HG03571 (cell line): Measurements from ENCODE around the gene NEDD9.

Experiments used
- ATAC-seq: cut with Tn5 transposase; IDR thresholded peaks from one replicate; pipeline ENCODE4 v1.9.1; 2021; ENCODE audit not compliant: unreplicated experiment

Gene NEDD9

DNA sequence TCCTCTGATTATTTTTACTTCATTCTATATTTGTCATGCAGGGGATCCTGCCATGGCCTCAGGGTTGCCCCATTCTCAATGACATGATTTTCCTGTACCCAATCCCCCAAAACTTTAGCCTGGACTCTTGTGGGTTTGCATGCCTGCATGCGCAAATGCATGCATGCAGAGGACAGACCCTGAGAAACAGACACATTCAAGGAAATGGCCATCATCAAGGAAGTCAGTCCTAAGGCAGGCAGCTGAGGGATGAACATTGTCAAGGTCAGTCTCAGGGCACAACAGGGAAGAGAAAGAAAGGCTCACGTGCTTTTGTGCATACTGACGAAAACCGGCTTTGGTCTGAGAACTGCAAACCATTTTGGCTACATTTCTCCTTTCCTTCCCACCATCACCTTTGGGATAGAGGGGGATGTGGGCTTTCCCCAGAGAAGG lies 13.1 kb downstream of the NEDD9 start:
- ATAC-seq: no peak

DNA sequence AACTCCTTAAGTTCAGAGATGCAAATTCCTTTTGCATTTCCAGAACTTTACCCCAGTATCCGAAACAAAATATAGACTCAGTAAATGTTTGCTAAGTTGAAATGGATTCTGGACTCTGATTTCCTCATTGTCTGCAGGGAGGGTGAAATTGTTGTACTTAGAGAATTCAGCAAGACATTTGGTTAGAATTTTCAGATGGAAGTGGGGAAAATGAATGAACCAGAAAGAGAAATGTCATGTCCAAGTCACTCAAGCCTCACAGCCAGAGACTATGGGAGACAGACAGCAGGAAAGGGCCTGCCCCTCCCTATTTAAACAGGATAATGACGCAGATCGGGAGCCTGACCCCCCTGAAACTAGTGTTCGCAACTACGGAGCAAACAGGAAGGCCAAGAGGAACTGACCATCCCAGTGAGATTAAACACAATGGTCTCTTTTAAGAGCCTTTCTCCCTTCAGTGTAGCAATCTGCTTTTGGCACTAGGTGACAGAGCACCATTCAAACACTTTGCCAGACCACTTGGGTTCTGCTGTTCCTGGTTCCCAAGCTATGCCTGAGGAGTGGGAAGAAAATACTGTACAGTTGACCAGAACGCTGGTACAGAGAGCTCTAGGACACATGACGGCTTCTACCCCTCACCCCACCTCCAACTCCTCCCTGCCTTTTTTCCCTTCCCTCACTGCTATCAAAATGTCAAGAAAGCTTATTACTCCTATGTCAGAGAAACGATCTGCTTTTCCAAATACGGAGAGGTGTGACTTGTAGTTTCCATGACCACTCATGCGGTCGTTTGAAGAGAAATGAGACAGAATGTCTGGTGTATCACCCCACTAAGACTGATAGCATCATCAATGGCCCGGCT lies 13.7 kb downstream of the NEDD9 start:
- no peak for ATAC-seq

DNA sequence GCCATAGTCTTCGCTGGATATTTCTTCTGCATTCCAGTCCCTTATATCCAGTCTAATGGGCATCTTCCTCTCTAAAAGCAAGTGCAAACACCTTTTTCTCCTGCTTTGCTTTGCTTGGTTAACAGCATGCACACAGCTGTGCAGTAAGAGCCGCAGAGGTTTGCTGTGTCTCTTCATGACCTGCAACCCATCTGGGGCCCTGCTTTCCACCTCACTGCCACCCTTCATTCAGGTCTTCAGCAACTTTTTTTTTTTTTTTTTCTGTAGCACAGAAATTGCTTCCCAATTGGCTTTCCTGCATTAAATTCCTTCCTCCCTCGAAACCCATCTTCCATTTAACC lies 14.4 kb downstream of the NEDD9 start:
- no peak for ATAC-seq

DNA sequence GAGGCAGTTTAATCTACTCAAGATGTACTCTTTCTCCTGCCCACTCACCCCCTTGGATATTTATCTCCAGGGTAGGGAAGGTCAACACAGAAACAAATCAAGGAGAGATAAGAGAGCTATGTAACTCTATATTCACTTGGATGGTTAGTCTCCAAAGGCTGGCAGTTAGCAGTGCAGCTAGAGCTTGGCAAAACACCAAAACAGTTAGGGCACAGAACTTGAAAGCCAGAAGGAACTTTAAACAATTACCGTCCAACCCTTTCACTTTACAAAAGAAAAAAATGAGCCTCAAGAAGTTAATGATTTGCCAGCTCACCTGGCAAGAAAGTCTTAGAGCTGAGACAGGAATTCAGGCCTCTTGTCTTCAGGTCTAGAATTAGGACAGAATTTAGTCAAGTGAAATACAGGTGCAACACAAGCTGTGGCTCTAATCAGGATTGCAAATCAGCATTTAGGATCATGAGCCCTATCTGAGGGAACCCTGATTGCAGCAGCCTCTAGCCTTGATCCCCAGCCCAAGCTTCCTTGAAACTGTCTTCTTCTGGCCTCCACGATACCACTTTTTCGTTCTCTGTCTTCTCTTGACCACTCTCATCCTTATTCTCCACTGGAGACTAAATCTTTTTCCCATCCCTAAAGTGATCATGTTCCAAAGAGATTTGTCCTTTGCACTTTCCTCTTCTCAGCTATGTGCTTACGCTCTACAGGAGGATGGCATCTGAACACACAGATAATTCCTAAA lies 14.9 kb downstream of the NEDD9 start:
- no peak for ATAC-seq

DNA sequence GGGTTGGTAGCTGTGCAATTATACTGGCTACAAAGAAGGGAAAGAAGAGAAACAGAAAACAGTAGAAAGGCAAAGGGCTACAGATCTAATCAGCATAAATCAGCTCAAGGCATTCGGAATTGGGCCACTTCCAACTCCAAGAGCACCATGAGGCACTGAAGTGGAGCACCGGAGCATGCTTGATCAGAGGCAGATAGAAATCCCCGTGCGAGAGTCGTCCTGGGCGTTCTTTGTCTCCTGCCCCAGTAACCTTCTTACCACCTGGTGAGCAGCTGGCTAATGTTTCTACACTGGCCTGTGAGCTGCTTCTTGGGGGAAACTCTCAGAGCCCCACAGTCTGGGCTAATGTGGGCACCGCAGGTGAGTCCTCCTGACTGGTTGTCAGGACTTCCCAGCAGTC lies 16.7 kb downstream of the NEDD9 start:
- no peak for ATAC-seq

DNA sequence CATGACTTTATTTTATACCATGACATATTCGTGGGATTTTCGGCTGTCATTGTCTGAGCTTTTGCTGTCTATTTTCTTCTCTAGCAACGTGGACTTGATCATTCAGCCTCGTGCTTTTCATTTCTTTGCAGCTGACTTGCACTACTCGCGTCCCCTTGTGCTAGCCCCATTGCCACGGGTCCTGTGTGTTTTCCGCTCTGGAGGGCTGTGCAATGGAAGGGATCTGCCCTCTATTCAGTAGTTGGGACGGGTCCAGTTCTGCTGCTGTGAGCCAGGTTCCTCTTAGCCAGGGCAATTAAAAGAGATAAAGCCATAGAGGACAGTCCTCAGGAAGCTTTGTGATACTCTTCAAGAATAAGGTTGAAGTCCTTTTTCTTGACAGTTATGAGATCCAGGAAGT lies 17.6 kb downstream of the NEDD9 start:
- no peak for ATAC-seq

DNA sequence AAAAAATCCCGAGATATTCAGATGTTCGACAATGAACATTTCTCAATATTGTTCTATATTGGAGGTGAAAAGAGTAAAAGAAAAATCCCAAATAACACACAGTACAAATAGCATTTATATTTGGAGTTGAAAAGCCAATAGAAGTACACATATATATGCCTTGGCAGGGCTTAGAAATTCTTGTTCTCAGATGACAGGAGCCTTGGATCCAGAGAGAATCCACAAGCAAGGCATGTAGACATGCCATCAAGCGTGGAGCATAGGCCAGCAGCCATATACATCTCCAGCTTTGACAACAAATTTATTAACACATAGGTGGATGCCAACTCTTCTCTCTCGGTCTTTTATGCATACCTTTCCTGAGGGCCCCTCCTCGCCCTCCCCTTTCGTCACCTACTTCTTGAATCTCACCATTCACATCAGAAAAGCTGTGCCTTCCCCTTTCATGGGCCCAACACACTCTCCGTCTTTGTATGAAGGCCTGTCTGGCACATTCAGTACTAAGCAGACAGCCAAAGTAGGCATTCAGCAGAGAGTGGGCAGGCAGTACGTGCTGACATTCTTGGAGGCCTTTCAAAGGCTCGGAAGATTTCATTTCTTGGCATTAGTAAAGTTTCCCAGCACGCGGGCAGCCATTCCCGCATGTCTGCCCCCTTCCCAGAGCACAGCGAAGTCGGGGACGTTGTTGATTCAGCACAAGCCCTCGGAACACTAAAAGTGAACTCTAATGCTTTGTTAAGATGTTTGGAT lies 18.2 kb downstream of the NEDD9 start:
- no peak for ATAC-seq

DNA sequence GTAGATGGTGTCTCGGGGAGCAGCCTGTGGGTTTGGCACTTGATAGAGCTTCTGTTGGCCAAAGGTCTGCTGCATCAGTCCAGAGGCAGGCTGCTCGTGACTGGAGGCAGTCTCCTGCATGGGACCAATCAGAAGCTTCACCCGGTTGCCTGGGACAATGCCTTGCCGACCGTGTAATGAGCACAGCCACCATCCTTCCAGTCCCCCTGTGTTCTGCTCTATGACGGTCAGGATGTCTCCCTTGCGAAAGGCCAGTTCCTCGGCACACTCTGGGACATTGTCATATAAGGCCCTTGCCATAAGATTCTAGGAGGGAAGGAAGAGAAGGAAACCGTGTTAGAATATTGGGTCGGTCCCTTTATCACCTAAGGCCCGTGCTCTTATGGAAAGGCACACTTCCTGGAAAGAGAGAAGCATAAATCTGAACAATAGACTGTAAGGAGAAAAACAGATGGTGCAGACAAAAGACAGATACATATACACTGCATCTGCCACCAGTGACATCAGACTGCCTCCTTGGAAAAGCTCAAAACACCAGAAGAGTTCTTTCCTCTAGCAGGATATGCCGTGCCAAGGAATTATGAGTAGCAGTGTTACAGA lies 18.9 kb downstream of the NEDD9 start:
- no peak for ATAC-seq

DNA sequence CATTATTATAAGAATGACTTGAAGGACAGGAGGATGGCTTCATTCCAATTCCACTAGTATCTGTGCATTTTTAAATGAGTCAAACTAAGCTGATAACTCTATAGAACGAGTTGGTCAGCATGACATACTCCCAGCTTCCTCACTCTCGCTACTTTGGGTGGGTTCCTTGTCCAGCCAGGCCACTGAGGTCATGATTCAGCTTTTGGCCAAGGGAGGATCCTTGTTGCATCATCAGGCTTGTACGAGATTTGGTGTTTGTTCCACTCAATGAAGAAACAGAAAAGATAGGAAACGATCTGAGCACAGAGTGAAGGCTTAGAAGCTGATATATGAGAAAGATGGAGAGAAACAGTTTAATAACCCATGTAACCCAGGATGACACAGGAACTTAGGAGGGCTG lies 19.8 kb downstream of the NEDD9 start:
- ATAC-seq: no peak

DNA sequence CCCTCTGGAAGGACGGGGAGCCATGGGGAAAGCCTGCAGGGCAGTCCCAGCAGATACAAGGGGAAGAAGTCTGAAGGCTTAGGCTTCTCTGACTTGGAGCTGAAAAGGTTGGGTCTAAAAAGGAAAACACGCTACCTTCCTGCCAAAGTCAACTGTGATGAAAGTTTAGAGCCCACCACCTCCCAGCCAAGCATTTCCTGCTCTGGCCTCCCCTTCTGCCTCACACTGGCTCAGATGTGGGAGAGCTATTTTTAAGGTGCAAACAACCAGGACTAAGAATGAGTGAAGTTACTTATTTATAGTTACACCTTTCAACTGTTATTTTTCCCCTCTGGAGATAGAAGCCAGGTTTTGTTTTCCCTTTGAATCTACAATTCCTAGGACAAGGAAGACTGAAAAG lies 21.2 kb downstream of the NEDD9 start:
- no peak for ATAC-seq

DNA sequence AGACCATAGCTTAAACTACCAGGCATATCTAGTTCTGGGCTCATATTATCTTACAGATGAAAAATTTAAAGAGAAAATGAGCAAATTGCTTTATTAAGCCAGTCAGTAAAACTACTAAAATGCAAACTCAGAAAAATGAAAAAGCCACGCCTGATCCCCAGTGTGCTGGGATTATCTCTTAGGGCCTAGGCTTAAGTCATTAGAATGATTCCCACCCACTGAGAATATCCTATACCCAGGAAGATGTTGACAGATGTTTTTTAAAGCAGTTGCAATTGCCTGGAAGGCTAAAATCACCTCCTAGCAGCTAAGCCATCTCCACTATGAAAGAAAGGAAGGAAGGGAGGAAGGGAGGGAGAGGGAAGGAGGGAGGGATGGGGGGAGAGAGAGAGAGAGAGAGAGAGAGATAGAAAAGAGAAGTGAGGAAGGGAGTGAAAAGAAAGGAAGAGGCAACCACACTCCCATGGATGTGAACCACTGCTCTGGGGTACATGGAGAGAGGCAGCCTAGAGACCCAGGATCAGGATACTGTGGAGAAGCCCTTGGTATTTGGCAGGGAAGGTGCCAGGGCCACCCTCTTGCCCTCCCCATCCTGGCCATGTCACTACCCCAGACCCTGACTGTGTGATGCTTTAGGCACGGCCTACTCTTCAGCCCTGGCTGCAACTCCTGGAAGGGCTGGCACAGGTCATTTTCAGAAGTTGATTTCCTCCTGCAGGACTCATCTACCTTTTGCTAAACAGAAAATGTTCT lies 21.9 kb downstream of the NEDD9 start:
- ATAC-seq: no peak

DNA sequence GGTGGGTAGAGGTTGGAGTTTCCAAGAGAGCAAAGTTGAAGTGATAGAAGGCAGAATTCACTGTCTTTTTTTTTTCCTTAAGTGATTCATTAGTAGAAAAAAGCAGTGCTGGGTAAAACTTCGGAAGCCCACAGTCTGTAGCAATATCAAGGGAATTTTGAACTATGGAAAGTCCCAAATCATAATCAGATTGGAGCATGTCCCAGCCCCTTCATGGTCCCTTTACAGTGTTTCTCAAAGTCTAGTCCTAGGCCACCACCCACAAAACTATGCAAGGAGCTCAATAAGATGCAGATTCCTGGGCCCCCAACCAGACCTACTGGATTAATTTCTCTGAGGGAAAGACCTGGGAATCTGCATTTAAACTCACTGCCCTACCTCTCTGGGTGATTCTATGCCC lies 22.6 kb downstream of the NEDD9 start:
- no peak for ATAC-seq

DNA sequence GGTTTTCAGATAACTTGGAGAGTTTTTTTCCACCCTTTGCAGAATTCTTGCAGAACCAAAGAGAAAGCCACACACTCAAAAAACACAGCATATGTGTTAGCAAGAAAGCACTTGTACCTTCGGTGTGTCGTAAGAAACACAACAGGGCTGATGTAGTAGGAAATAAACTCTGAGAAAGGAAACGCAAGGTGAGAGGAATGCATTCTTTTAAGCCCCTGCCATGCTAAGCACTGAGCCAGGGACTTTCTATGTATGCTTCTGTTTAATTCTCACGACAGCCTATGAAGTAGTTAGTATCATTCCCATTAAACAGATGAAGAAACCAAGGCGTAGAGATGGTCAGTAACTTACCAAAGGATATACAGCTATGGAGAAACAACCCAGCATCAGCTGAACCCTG lies 23.1 kb downstream of the NEDD9 start:
- no peak for ATAC-seq

DNA sequence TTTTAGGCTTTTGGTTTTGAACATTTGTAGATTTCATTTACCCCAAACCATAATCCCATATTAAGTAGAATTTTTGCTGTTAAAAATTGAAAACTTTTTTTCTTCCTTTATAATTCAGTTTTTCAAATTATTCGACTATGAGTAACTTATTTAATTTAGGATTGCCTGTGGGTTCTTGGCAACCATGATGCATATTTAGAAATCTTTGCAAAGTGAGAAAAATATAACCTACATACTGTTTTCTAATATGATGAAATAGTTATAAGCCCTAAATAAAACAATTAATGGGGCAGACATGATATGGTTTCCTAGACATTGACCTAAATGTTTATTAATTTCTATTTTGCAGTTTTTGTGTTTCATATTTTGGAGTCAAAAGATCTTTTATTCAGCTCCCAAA lies 23.6 kb downstream of the NEDD9 start:
- ATAC-seq: no peak

DNA sequence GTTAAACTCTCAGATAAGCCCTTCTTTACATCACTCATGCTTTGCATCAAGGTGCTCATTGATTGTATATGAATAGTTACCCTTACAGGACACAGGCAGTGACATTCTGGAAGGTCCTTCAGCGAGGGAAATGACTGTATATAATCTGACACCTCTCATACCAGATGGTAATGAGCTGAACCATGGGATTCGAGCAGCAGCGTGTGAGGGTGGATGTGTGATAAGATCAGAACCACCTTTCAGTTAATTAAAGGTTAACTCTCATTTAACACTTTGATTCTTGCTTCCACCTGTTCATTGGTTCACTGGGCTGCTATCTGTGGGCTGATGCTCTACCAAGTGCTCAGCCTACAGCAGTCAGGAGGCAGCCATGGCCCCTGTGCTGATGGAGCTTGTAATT lies 24.2 kb downstream of the NEDD9 start:
- no peak for ATAC-seq

DNA sequence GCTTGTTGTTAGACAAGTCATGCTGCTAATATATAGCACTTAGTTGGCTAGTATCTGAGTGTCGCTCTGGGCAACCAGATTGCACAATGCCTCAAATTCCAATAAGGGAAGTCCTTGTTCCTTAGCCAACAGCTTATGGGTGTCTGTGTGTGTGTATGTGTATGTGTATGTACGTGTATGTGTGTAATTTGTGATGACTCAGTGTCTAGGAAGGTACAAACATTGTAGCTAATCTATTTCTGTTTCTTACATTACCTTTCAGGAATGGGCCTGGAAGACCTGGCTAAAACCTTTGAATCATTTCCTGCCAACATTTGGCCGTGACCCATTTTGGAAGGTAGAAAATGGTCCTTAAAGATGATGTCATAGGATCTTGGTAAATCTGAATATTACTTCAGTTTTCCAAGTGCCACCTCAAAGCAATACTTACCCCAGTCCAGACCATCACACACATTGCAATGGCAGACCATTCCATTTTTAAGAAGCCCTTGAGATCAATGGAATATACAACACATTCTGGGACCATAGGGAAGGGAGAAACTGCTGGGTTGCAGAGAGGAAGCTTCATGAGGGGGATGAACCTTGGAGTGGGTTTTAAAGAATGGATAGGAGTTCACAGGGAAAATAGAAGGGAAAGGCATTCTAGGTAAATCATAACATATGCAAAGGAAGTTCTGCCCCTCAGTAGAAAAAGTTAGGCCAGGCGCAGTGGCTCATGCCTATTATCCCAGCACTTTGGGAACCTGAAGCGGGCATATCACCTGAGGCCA lies 25.1 kb downstream of the NEDD9 start:
- no peak for ATAC-seq

DNA sequence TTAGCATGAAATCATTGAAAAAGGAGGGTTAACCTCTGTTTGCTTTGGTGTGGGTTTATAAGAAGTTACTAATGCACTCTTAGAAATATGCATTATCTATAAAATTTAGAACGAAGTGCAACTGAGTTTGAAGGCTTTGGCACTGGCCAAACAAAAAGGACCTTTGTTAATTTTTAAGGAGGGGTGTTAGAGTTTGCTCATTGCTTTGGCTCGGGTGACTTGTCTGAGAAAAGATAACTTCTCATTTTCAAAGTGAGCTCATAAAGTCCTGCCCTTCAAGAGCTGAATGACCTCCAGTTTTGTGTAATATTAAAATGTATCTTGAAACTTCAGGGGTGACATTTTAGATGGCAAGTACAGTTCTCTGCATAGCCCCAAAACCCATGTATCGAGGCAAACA lies 25.9 kb downstream of the NEDD9 start:
- ATAC-seq: no peak

DNA sequence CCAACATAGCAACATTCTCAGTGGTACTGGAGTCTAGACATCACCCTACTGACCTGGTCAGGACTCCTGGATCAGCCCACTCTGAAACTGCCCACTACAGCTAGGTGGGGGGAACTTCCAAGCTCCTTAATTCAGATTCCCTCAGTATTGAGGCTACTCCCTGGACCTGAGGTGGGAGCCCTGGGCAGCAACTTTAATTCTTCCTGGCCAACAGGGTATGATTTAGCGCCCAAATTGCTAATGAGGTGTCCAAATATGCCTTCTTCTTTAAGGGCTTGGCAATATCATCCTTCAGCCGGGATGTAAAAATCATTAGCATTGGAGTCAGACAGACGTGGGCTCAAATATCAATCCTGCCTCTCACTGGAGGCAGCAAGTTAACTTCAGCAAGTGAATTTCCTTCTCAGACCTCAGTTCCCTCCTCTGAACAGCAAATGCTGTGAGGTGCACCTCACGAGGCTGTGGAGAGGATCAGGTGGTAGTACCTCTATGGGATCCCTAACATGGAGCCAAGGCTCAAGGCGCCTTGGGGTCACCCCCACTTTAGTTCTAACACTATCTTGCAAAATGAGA lies 27.6 kb downstream of the NEDD9 start:
- no peak for ATAC-seq

DNA sequence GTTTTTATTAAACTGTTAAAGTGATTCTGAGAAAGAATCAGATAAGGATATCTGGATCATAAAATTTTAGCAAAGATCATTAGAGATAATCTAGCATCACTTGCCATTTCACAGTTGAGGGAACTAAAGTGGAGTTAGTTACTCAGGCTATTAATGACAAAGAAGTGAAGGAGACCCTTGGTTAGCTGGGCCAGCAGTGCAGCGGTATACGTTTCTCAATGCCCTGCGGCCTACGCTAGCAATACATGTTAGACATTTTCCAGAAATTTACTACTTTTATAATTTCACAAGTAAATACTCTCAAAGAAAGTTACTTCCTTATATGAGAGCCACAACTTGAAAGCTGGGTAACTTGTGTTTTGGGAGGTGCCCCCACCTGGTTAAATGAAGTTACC lies 28.5 kb downstream of the NEDD9 start:
- ATAC-seq: no peak
